GM11168 (cell line): Measurements from ENCODE around the gene ATRN.
"Not testable (repeated sequence)": the region's sequence is repeated elsewhere in the genome, so short reads cannot be mapped to it uniquely, and the experiment has no call there.

Source experiments
- in situ Hi-C: fragments of 300-500 bp; cut with MboI; formaldehyde crosslinking; loops from one replicate; pipeline ENCODE4 v1.12.0; 2022; ENCODE audit warnings: low sequenced_read_pairs; ENCODE audit not compliant: unreplicated experiment

The ATRN gene

GRCh38 chr20:3559231-3559630, 88.4 kb downstream of the ATRN start:
- in situ Hi-C loops: no loop called here

- in situ Hi-C loops: no loop called here
These were observed 88.8 kb downstream of the ATRN start for GRCh38 chr20:3559637-3560036.

- in situ Hi-C loops: no loop called here
These were observed 89.3 kb downstream of the ATRN start for GRCh38 chr20:3560162-3560561.

- in situ Hi-C loops: no loop called here
These were observed 89.8 kb downstream of the ATRN start for GRCh38 chr20:3560578-3560977.

GRCh38 chr20:3563133-3563532, 92.3 kb downstream of the ATRN start:
- in situ Hi-C loops: no loop called here

GRCh38 chr20:3563548-3564177, 92.8 kb downstream of the ATRN start:
- in situ Hi-C loops: no loop called here

GRCh38 chr20:3565851-3566250, 95.0 kb downstream of the ATRN start:
- in situ Hi-C loops: no loop called here

- in situ Hi-C loops: no loop called here
These were observed 101.3 kb downstream of the ATRN start for GRCh38 chr20:3572151-3572550.

GRCh38 chr20:3576363-3576762, 105.5 kb downstream of the ATRN start:
- in situ Hi-C loops: no loop called here

GRCh38 chr20:3577366-3577765, 106.5 kb downstream of the ATRN start:
- in situ Hi-C loops: no loop called here

- in situ Hi-C loops: no loop called here
These were observed 109.6 kb downstream of the ATRN start for GRCh38 chr20:3580412-3580811.

- in situ Hi-C loops: no loop called here
These were observed 112.9 kb downstream of the ATRN start for GRCh38 chr20:3583765-3584164.

- in situ Hi-C loops: no loop called here
These were observed 115.3 kb downstream of the ATRN start for GRCh38 chr20:3586093-3586492.

GRCh38 chr20:3590164-3590563, 119.3 kb downstream of the ATRN start:
- in situ Hi-C loops: no loop called here

GRCh38 chr20:3592931-3593330, 122.1 kb downstream of the ATRN start:
- in situ Hi-C loops: no loop called here

GRCh38 chr20:3595541-3595940, 124.7 kb downstream of the ATRN start:
- in situ Hi-C loops: no loop called here

- in situ Hi-C loops: no loop called here
These were observed 132.3 kb downstream of the ATRN start for GRCh38 chr20:3603108-3603507.

GRCh38 chr20:3605386-3605886, 134.6 kb downstream of the ATRN start:
- in situ Hi-C loops: not testable (repeated sequence)

- in situ Hi-C loops: no loop called here
These were observed 135.2 kb downstream of the ATRN start for GRCh38 chr20:3606021-3606420.

- in situ Hi-C loops: no loop called here
These were observed 141.1 kb downstream of the ATRN start for GRCh38 chr20:3611901-3612300.

GRCh38 chr20:3612795-3613572, 142.2 kb downstream of the ATRN start:
- in situ Hi-C loops: no loop called here
